ENCODE results near the gene PUM1.
A peak's percentile ranks its signal among the peaks of the same experiment; 100 is the strongest.

The PUM1 gene

GRCh38 chr1:30919025-30919881 lies 146.3 kb downstream of the PUM1 start:
- DNase-seq: peak; percentile 82

- DNase-seq: no peak
Observed at GRCh38 chr1:30916296-30916695, 149.2 kb downstream of the PUM1 start.

- no peak for DNase-seq
Observed at GRCh38 chr1:30915491-30916230, 149.9 kb downstream of the PUM1 start.

- DNase-seq: no peak
Observed at GRCh38 chr1:30914931-30915330, 150.6 kb downstream of the PUM1 start.

- DNase-seq: no peak
Observed at GRCh38 chr1:30914587-30914922, 151.0 kb downstream of the PUM1 start.

- no peak for DNase-seq
Observed at GRCh38 chr1:30912913-30913652, 152.4 kb downstream of the PUM1 start.

GRCh38 chr1:30912224-30912623 lies 153.3 kb downstream of the PUM1 start:
- DNase-seq: no peak

- peak; percentile 87 for DNase-seq
Observed at GRCh38 chr1:30911059-30911954, 154.2 kb downstream of the PUM1 start.

- DNase-seq: no peak
Observed at GRCh38 chr1:30909365-30910068, 156.0 kb downstream of the PUM1 start.

GRCh38 chr1:30908696-30909364 lies 156.7 kb downstream of the PUM1 start, which contains the start of gene SDC3:
Gene SDC3 (minus strand): TSS chr1:30908758. CDS start chr1:30908586, 172 bp downstream.
- peak; percentile 37 for DNase-seq

- DNase-seq: no peak
Observed at GRCh38 chr1:30908316-30908695, 157.2 kb downstream of the PUM1 start.

GRCh38 chr1:30907481-30908315 lies 157.8 kb downstream of the PUM1 start:
- no peak for DNase-seq

- no peak for DNase-seq
Observed at GRCh38 chr1:30906631-30907441, 158.7 kb downstream of the PUM1 start.

- no peak for DNase-seq
Observed at GRCh38 chr1:30905916-30906620, 159.4 kb downstream of the PUM1 start.

GRCh38 chr1:30905403-30905802 lies 160.1 kb downstream of the PUM1 start:
- DNase-seq: no peak

- no peak for DNase-seq
Observed at GRCh38 chr1:30904962-30905335, 160.6 kb downstream of the PUM1 start.

- no peak for DNase-seq
Observed at GRCh38 chr1:30904191-30904961, 161.1 kb downstream of the PUM1 start.

All from fibroblast of upper back skin (primary cell).